Subcutaneous adipose tissue (tissue), 4 donors: ENCODE measurements around the gene TGM6. TPM values are rescaled to one million over a fixed set of nuclear protein-coding genes. Genes with fewer than 3 reads are reported as not detected.

Experiments
- total RNA-seq, 4 donors: library from RNA; depleted of rRNA; stranded (reverse); fragments of >200 nt; gene quantifications; one replicate each; pipeline ENCODE4 v1.1.0, GENCODE V29; 2016
- TF ChIP-seq, protein P1 (sequence below): fragments of 450-650 bp; IDR thresholded peaks from one replicate; pipeline ENCODE4 v1.5.1; 2016; ENCODE audit warnings: low read depth, mild to moderate bottlenecking, control low read depth, antibody characterized with exemption, moderate library complexity

The TGM6 gene
- total RNA-seq, 4 donors from 2014 or later, result not detected

DNA sequence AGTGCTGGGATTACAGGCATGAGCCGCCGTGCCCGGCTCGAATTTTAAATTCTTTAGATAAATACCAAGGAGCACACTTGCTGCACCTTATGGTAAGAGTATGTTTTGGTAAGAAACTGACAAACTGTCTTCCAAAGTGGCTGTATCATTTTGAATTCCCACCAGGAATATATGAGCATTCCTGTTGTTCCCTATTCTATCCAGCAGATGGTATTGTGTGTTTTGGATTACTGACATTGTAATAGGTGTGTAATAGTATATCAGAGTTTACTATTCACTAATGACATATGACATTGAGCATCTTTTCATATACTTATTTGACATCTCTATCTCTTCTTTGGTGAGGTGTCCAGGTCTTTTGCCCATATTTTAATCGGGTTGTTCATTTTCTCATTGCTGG lies 40.5 kb downstream of the TGM6 start:
- TF ChIP-seq, protein P1, sequence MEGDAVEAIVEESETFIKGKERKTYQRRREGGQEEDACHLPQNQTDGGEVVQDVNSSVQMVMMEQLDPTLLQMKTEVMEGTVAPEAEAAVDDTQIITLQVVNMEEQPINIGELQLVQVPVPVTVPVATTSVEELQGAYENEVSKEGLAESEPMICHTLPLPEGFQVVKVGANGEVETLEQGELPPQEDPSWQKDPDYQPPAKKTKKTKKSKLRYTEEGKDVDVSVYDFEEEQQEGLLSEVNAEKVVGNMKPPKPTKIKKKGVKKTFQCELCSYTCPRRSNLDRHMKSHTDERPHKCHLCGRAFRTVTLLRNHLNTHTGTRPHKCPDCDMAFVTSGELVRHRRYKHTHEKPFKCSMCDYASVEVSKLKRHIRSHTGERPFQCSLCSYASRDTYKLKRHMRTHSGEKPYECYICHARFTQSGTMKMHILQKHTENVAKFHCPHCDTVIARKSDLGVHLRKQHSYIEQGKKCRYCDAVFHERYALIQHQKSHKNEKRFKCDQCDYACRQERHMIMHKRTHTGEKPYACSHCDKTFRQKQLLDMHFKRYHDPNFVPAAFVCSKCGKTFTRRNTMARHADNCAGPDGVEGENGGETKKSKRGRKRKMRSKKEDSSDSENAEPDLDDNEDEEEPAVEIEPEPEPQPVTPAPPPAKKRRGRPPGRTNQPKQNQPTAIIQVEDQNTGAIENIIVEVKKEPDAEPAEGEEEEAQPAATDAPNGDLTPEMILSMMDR, result no peak

DNA sequence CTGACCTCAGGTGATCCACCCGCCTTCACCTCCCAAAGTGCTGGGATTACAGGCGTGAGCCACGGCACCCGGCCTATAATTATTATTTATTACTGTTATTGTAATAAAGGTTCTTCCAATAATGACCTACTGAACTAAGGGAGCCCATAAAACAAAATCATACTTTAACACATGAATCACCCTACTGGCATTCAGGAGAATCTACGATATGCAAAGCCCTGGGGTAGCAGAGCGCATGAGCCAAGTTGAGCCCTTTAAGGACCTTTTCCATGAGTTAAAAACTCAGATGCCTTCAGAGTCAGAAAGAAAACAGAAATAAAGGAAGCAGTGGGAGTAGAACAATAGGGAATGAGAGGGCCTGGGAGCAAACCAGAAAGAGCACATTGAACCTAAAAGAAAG lies 48.4 kb downstream of the TGM6 start:
- TF ChIP-seq, protein P1, result no peak

DNA sequence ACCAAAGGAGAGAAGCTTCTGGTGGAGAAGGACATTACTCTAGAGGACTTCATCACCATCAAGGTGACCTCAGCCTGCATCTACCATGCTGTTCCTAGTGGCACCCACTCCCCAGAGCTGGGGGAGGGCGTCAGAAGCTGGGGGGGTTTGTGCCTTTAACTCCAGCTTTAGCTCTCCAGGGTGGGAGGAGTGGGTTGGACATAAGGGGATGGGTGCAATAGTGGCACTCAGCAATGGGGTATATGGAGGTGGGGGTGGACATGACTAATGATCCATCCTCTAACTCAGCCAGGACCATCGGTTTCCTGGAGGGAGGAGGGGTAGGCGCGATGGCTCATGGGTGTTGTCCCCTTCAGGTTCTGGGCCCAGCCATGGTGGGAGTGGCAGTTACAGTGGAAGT lies 49.8 kb downstream of the TGM6 start:
- TF ChIP-seq, protein P1, result no peak

DNA sequence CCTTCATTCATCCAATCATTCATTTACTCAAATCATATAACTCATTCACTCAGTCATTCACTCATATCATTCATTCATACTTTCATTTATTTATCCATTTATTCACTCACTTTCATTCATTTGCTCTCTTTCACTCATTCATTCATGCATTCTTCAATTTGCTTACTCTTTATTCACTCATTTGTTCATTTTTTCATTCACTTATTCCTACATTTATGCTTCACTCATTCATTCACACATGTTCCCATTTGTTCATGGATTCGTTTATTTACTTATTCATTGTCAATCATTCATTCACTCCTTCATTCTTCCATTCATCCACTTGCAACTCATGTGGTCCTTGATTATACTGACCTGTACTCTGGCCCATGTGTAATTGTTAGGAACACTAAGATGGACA lies 50.5 kb downstream of the TGM6 start:
- TF ChIP-seq, protein P1, result no peak

DNA sequence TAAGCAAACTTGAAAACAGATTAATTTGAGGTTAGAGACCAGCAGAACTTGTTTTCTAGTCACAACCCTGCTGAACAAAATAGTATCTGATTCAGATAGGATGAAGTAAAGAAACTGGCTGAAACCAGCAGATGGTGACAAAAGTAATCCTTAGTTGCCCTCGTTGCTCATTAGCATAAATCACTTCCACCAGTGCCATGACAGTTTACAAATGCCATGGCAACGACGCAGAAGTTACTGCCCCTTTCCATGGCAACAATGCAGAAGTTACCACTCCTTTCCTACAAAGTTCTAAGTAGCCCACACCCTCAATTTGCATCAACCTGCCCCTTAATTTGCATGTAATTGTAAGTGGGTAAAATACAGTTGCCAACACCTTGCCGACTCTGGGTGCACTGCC lies 66.1 kb downstream of the TGM6 start:
- TF ChIP-seq, protein P1, result no peak

DNA sequence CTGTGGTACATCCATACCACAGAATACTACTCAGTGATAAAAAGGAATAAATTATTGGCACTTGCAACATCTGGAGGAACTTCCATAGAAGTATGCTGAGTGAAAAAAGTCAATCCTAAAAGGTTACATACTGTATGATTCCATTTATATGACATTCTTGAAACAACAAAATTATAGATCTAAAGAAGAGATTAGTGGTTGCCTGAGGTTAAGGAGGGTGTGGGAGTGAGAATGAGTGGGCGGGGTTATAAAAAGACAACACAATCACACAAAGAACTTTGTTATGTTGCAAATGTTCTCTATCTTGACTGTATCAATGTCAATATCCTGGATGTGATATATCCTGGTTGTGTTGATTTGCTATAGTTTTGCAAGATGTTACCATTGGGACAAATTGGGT lies 68.7 kb downstream of the TGM6 start:
- TF ChIP-seq, protein P1, result no peak

DNA sequence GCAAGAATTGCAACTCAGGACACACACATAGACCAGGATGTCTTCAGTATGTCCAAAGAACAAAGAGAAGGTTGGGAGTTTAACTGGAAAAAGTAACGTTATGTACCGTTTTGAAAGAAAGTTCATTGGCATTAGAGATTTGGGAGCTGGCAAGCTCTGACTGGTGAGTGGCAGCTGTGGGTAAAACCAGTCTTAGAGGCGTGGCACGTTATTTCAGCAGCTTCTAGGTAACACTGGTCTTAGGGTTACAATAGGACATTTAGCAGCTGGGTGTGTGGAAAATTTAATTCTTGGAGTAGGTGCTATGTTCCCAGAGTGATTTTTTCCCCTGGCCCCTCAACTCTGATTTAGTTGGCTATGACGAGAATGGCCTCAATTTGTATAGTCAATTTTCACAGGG lies 70.7 kb downstream of the TGM6 start:
- TF ChIP-seq, protein P1, result no peak
